Right atrium auricular region (tissue), 2 donors: ENCODE data around the gene LRRTM3. TPM values are rescaled to one million over a fixed set of nuclear protein-coding genes. Genes with fewer than 3 reads are reported as not detected.

ENCODE experiments used
- DNase-seq: peaks from one replicate; pipeline ENCODE4 v3.0.0-alpha.2; 2019; ENCODE audit warnings: low spot score
- H3K27ac ChIP-seq, 2 donors: fragments of 200-600 bp; sonication (generic); 1 replicate in 1 of 2; 2 replicates in 1 of 2; pipeline ENCODE4 v1.5.1; 2016 to 2019
- H3K27me3 ChIP-seq, 2 donors: fragments of 200-600 bp; sonication (generic); one replicate each; pipeline versions ENCODE4 v1.5.1 to v1.6.0; 2017 to 2019
- H3K36me3 ChIP-seq: fragments of 200-600 bp; sonication (generic); one replicate; pipeline ENCODE4 v1.5.1; 2016
- H3K4me1 ChIP-seq, 2 donors: fragments of 200-600 bp; sonication (generic); one replicate each; pipeline versions ENCODE4 v1.5.1 to v1.6.0; 2017 to 2019
- H3K4me3 ChIP-seq, 2 donors: fragments of 200-600 bp; sonication (generic); 1 replicate in 1 of 2; 2 replicates in 1 of 2; pipeline ENCODE4 v1.5.1; 2017 to 2019; ENCODE audit warnings: mild to moderate bottlenecking in 1 of 2, moderate library complexity in 1 of 2
- H3K9me3 ChIP-seq, 2 donors: fragments of 200-600 bp; sonication (generic); one replicate each; pipeline ENCODE4 v1.5.1; 2019
- total RNA-seq, 2 donors: library from RNA; depleted of rRNA; stranded (reverse); fragments of >200 nt; gene quantifications; one replicate each; pipeline ENCODE4 v1.1.0, GENCODE V29; 2016
- TF ChIP-seq, protein P1 (sequence below), 2 donors: fragments of 200-600 bp; sonication (generic); IDR thresholded peaks; one replicate each; pipeline ENCODE4 v1.5.1; 2019; ENCODE audit warnings: antibody characterized with exemption in 2 of 2

Gene LRRTM3
- total RNA-seq, 2 donors from 2014 or later: not detected

DNA sequence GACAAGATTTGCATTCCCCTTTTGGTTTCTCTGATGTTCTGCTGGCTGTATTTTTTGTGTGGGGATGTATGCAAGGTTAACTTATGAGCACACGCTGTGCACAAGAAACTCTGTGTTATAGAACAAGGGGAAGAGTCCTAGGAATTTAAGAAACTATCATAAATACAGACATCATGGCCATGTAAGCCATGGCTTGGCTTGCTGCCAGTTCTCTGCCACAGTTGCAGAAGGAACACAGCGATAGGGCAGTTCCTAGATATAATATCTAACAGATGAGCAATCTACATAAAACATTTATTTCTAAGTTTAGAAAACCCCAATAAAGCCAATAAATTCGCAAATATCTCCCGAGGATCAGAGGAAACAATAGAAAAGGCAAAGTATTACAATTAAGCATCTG is 153.3 kb downstream of the LRRTM3 start:
- H3K36me3 ChIP-seq: no peaks in the 10 kb centered on the region
- H3K27ac ChIP-seq: no peak overlapping the region
- no peaks in the 10 kb centered on the region for H3K4me1 ChIP-seq
- no peaks in the 10 kb centered on the region for H3K9me3 ChIP-seq
- TF ChIP-seq, protein P1, sequence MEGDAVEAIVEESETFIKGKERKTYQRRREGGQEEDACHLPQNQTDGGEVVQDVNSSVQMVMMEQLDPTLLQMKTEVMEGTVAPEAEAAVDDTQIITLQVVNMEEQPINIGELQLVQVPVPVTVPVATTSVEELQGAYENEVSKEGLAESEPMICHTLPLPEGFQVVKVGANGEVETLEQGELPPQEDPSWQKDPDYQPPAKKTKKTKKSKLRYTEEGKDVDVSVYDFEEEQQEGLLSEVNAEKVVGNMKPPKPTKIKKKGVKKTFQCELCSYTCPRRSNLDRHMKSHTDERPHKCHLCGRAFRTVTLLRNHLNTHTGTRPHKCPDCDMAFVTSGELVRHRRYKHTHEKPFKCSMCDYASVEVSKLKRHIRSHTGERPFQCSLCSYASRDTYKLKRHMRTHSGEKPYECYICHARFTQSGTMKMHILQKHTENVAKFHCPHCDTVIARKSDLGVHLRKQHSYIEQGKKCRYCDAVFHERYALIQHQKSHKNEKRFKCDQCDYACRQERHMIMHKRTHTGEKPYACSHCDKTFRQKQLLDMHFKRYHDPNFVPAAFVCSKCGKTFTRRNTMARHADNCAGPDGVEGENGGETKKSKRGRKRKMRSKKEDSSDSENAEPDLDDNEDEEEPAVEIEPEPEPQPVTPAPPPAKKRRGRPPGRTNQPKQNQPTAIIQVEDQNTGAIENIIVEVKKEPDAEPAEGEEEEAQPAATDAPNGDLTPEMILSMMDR (IDR thresholded peaks at IDR 0.05): no peak
- no peak overlapping the region for H3K4me3 ChIP-seq
- no peaks in the 10 kb centered on the region for H3K27me3 ChIP-seq
- no peak for DNase-seq

DNA sequence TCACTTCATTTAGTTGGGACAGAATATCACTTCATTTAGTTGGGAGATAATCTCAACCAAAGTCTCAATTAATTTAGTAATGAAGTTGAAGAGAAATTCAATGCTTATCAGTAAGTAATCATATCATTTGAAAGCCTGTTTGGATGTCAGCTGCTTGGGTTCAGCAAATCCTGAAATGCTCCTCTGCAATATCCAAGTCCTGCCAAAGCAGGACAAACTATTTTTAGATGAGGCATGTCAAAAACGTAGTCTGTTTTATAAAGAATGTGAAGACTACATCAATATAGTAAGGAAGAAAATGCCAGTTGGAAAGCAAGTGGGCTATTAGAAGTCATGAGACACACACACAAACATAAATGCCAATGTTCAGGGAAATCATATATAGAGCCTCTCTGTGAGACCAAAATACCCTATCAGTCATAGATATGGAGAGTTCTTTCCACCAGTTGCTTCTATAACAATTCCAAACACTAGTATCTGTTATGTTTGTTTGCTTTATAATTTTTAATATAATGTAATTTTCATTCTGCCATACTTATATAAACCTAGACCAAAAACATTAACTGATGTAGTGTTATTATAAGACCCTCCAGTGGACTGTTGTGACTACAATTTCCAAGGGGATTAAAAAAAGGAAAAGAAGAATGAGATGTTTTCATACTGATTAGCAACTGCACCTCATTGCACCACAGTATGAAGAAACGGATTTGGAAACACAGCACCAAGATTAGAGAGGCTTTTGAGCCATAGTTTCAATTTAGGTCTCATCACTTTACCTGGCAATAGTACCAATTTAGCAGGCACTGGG is 160.7 kb downstream of the LRRTM3 start:
- Histone ChIP-seq H3K27ac (peak overlapping the region in 1 of 2 donors; percentile 55), H3K9me3 (no peaks in the 10 kb centered on the region), H3K27me3 (no peaks in the 10 kb centered on the region), H3K4me3 (no peak overlapping the region), H3K4me1 (no peaks in the 10 kb centered on the region), H3K36me3 (no peaks in the 10 kb centered on the region)
- DNase-seq: no peak
- TF ChIP-seq, protein P1 (IDR thresholded peaks at IDR 0.05): no peak

DNA sequence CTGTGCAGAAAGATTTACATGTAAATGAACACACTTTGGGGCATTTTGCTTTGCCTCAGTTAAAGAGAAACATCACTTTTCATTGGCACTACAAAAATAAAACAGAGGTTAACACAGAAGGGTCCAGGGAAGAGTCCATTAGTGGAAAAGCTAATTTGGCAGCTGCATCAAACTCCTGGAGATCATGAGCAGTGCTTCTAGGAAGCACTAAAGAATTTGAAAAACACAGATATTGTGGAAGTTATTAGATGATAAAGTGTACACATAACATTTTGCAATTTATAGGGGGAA is 161.2 kb downstream of the LRRTM3 start:
- Histone ChIP-seq H3K36me3 (no peaks in the 10 kb centered on the region), H3K27me3 (no peaks in the 10 kb centered on the region), H3K9me3 (no peaks in the 10 kb centered on the region), H3K4me3 (no peak overlapping the region), H3K4me1 (no peaks in the 10 kb centered on the region), H3K27ac (peak overlapping the region in 1 of 2 donors; percentile 55)
- TF ChIP-seq, protein P1 (IDR thresholded peaks at IDR 0.05): no peak
- DNase-seq: no peak

DNA sequence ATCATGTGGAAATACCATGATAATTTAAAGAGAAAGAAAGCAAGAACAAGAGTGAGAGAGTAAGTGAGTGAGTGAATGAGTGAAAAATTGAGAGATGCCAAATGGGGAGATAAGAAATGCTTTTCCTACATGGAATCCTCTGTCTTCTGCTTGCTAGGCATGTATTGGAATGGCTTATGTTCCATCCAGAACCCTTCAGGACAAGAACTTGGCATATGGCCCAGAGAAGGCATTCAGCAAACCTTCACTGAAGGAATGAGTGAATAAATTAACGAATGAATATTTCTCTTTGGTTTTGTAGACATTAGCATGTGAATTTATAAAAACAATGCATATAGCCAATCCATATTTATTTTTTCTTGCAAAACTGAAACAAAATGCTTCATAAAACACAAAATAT is 162.2 kb downstream of the LRRTM3 start:
- no peak for DNase-seq
- TF ChIP-seq, protein P1 (IDR thresholded peaks at IDR 0.05): no peak
- no peaks in the 10 kb centered on the region for H3K4me1 ChIP-seq
- no peak overlapping the region for H3K4me3 ChIP-seq
- peak overlapping the region in 1 of 2 donors; percentile 55 for H3K27ac ChIP-seq
- no peaks in the 10 kb centered on the region for H3K27me3 ChIP-seq
- H3K9me3 ChIP-seq: no peaks in the 10 kb centered on the region
- no peaks in the 10 kb centered on the region for H3K36me3 ChIP-seq

DNA sequence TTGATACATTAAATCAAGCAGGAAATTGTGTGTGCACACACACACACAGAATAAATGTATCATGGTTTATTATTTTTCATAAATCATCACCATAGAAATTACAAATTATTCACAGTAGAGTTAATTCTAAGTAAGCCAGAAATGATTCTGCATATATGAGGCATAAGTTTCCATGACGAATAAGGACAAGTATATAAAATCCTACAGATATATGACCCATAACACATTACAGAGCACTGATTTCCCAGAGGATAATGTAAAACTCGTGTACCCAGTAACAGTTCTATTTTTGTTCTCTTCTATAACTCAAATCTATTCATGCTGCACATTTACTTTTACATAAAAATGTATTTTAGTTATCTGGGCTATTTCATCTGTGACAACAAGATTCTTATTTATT is 169.7 kb downstream of the LRRTM3 start:
- DNase-seq: no peak
- Histone ChIP-seq H3K9me3 (no peaks in the 10 kb centered on the region), H3K36me3 (no peaks in the 10 kb centered on the region), H3K4me3 (no peak overlapping the region), H3K4me1 (no peaks in the 10 kb centered on the region), H3K27me3 (no peaks in the 10 kb centered on the region), H3K27ac (no peak overlapping the region)
- TF ChIP-seq, protein P1 (IDR thresholded peaks at IDR 0.05): no peak

DNA sequence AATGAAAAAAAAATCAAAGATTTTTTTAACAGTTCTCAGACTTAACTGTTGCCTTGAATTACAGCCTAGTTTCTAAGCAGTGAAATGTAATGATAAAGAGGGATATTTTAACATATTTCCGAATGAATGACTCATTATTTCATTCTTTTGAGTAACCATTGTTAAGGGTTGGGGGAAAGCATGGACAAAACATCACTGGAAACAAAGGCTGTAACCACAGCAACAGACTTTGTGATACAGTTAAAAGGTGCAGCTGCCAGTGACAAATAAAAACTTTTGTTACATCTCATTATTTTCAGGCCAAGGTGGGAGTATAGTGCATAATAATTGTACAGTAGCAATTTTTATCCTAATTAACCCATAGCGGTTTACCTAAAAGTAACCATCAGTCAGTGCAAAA is 172.6 kb downstream of the LRRTM3 start:
- Histone ChIP-seq H3K27me3 (no peaks in the 10 kb centered on the region), H3K4me1 (no peaks in the 10 kb centered on the region)
- TF ChIP-seq, protein P1 (IDR thresholded peaks at IDR 0.05): no peak

More for the DNA sequence above, 172.6 kb downstream of the LRRTM3 start:
- no peaks in the 10 kb centered on the region for H3K36me3 ChIP-seq
- no peak overlapping the region for H3K4me3 ChIP-seq
- no peaks in the 10 kb centered on the region for H3K9me3 ChIP-seq
- no peak overlapping the region for H3K27ac ChIP-seq
- DNase-seq: no peak
